A673 (cell line): ENCODE measurements around the gene PAPOLA.

Source experiments
- CTCF ChIP-seq: fragments of 300-800, 200-600 bp; sonication (generic); conservative IDR thresholded peaks from 2 replicates; pipeline ENCODE4 v1.5.1; 2017; ENCODE audit warnings: low read depth, mild to moderate bottlenecking, antibody characterized with exemption, low read length, moderate library complexity, mixed read lengths
- EZH2 ChIP-seq: fragments of 200-600 bp; sonication (generic); IDR thresholded peaks from 2 replicates; pipeline ENCODE4 v1.6.1; 2017; ENCODE audit warnings: borderline replicate concordance, low read depth, mild to moderate bottlenecking, mixed read lengths, antibody characterized with exemption, low read length; ENCODE audit not compliant: poor library complexity, severe bottlenecking

GRCh38 chr14:96567289-96567899, 65.2 kb downstream of the PAPOLA start:
- TF ChIP-seq CTCF (peak; percentile 74), EZH2 (no peak)
